Measurements from ENCODE around the gene ADGRG6. TPM values are rescaled to one million over a fixed set of nuclear protein-coding genes. Genes with fewer than 3 reads are reported as not detected.

The ADGRG6 gene
- total RNA-seq, 1 experiment from 2014 or later: 2.5 TPM

- no peaks in the 10 kb centered on the region for H3K9me3 ChIP-seq (ENCODE audit: control insufficient read depth, low read depth, low read length)
- Mint-ChIP-seq H3K4me3 (no peak overlapping the region), H3K36me3 (ENCODE audit: insufficient read depth in 1 of 3, low read depth in 3 of 3) (no peaks in the 10 kb centered on the region; a peak in 1 of 7 replicates), H3K27me3 (ENCODE audit: low read depth) (no peaks in the 10 kb centered on the region), H3K9me3 (no peaks in the 10 kb centered on the region), H3K4me1 (peaks cover 17 to 19% of the 10 kb centered on the region in 2 experiments), H3K27ac (0 out of 7 replicates have a peak overlapping the region, but pooled peaks of 1 of the 3 experiments have one; percentile 25)
- H3K23me2 ChIP-seq (ENCODE audit: insufficient read length, low read depth, low read length, poor library complexity, severe bottlenecking): no peaks in the 10 kb centered on the region
- H3K4me1 ChIP-seq (ENCODE audit: insufficient read depth, low read length): no peaks in the 10 kb centered on the region; the same call in 1 of the 2 replicates
- no peak overlapping the region for H3T11ph ChIP-seq (ENCODE audit: low read length)
- H3K18ac ChIP-seq (ENCODE audit: insufficient read length, low read depth, low read length): no peak overlapping the region
- H2BK12ac ChIP-seq (ENCODE audit: insufficient read length, low read depth, low read length): no peak overlapping the region
- no peak overlapping the region for H2BK5ac ChIP-seq (ENCODE audit: insufficient read length, low read length)
- no peak overlapping the region for H2BK120ac ChIP-seq (ENCODE audit: low read depth, low read length, poor library complexity, severe bottlenecking)
- H4K5ac ChIP-seq (ENCODE audit: insufficient read length, low read depth, low read length): no peak overlapping the region
- H3K4ac ChIP-seq (ENCODE audit: low read depth, low read length): no peak overlapping the region
- no peak overlapping the region for H2AK5ac ChIP-seq (ENCODE audit: insufficient read length, low read length)
- no peak overlapping the region for H3K56ac ChIP-seq (ENCODE audit: insufficient read length, low read depth, low read length)
- no peak overlapping the region for H3K4me2 ChIP-seq (ENCODE audit: insufficient read depth, insufficient read length, low read length)
- TF ChIP-seq CTCF (conservative IDR thresholded peaks at IDR 0.05): no peak
- H4K8ac ChIP-seq (replicated peaks; ENCODE audit: insufficient read length, low read depth, low read length): no peak overlapping the region
- H3K27me3 ChIP-seq (ENCODE audit: insufficient read depth, low read length): no peaks in the 10 kb centered on the region
- no peaks in the 10 kb centered on the region for H3K79me2 ChIP-seq (ENCODE audit: insufficient read depth, low read length)
- H3K27ac ChIP-seq (ENCODE audit: insufficient read length, low read depth, low read length): no peak overlapping the region
- H3K9ac ChIP-seq (ENCODE audit: extremely low read depth, insufficient read length, low read length): no peak overlapping the region
- no CpG with 5 or more reads among the region's 4 CpGs for whole genome bisulfite sequencing (ENCODE audit: extremely low coverage, insufficient read length, low lambda C conversion rate)
- no peak overlapping the region for H4K91ac ChIP-seq (ENCODE audit: insufficient read length, low read depth, low read length)
- H3K14ac ChIP-seq (ENCODE audit: insufficient read depth, low read length): no peak overlapping the region
- no peak for DNase-seq
- H3K79me1 ChIP-seq (ENCODE audit: insufficient read depth, low read depth, low read length, poor library complexity, severe bottlenecking): no peaks in the 10 kb centered on the region
- H2BK20ac ChIP-seq (ENCODE audit: low read depth, low read length, poor library complexity, severe bottlenecking): no peak overlapping the region
- H3K23ac ChIP-seq (ENCODE audit: insufficient read length, low read depth, low read length): no peak overlapping the region
- no peak overlapping the region for H2AFZ ChIP-seq (ENCODE audit: low read length)
- H2BK15ac ChIP-seq (ENCODE audit: low read depth, low read length): no peak overlapping the region
- no peaks in the 10 kb centered on the region for H4K20me1 ChIP-seq (ENCODE audit: control insufficient read depth, insufficient read depth, insufficient read length)
These were observed 78.8 kb downstream of the ADGRG6 start for GRCh38 chr6:142380626-142381025.
